GM12892 (cell line): Measurements from ENCODE around the gene CAPN5.

Source experiments
- POLR2AphosphoS5 ChIP-seq: IDR thresholded peaks from 2 replicates; pipeline ENCODE4 v1.6.1; 2011; ENCODE audit warnings: low read depth, low read length, control low read depth
- TAF1 ChIP-seq: IDR thresholded peaks from 2 replicates; pipeline ENCODE4 v1.6.1; 2011; ENCODE audit warnings: low read depth, mild to moderate bottlenecking, control low read depth, low read length, borderline replicate concordance

- no peak for TF ChIP-seq POLR2AphosphoS5
- no peak for TF ChIP-seq TAF1
Observed at GRCh38 chr11:77140231-77140851, 73.6 kb downstream of the CAPN5 start.
